ENCODE measurements around the gene GPC6.

Gene GPC6

GRCh38 chr13:93230261-93230855, 3.8 kb downstream of the GPC6 start:
- DNase-seq (ENCODE audit: low read depth): peak; percentile 95

- DNase-seq (ENCODE audit: low read depth): no peak
These were observed 5.3 kb downstream of the GPC6 start for GRCh38 chr13:93231867-93232266.

GRCh38 chr13:93233997-93234416, 7.4 kb downstream of the GPC6 start:
- DNase-seq (ENCODE audit: low read depth): no peak

DNA sequence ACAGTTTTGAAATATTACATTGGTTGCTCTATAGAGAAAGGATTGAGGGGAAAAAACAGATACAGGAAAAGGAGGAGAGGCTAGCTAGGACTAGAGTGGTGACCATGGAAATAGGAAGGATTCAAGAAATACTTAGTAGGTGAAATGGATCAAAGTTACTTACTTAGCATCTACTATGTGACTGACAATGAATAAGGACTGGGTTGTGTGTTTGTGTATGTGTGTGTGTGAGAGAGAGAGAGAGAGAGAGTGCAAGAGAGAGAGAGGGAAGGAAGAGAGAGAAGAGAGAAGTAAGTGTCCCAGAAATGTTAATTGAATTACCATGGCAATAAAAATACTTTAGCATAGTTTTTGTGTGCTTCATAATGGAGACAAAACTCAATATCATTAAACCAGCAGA, 7.9 kb downstream of the GPC6 start:
- no peak for DNase-seq (ENCODE audit: low read depth)

DNA sequence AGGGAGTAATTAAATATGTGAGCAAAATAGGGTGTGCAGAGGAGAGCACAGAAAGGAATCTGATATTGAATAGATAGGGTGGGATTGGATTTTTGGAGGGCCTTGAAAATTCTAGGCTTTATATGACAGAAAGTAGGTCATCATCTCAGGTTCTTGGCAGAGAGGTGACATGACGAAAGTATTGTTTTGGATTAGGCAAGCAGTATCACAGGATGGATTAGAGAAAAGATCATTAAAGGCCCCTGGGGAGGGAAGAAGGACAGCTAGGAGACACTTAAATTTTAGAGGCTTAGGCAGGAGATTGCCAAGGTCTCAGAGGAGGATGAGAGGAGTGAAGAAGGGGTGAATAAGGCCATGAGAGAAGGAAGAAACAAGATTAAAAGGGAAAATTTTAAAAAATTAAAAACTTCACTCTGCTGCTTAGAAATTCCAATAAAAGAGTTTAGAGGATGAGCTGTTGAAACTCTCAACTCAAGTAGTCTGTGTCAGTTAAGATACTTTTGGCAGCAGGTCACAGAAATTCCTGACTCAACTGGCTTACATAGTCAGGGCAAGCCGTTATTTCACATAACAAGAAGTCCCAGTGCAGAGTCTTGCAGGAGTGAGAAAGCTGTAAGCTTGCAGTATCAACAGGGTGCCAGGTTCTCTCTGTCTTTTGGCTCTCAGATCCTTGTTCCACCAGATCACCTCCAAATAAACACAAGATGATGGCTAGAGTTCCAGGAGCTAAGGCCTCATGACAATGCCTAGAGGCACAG, 8.8 kb downstream of the GPC6 start:
- peak; percentile 81 for DNase-seq (ENCODE audit: low read depth)

GRCh38 chr13:93238711-93239110, 12.1 kb downstream of the GPC6 start:
- DNase-seq (ENCODE audit: low read depth): no peak

GRCh38 chr13:93243375-93244063, 16.9 kb downstream of the GPC6 start:
- no peak for DNase-seq (ENCODE audit: low read depth)

DNA sequence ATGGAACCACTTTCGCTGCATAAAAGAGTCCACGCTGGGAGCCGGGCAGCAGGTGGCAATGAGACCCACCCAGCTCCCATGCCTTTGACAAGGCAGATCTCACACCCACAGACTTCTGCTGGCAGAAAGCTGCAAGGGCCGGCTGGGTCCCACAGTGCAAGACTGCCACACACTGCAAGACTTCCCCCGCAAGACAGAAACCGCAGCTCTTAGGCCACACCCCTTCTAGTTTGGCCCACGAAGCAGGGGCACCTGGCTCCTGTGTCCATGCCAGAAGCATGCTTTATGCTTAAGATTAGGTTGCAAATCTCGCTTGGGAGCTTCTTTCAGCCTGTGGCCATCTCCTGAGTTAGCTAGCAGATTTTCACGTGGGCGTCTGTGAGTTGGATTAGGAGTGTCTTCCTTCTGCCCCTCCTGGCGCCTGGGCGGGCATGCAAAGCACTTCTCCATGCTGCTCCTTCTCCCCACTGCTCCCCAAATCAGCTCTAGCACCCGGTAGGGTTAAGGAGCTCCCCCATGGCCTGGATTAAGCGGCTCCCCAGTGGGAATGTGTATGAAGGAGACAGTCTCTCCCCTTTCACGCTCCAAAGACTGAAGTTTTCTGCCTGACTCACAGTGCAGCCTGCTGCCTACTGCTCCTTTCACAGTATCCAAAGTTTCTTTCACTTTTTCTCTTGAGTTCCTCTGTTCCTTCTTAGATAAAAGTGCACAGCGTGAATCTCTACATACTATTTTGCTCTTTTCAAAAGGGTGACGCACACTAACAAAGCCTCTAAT, 17.7 kb downstream of the GPC6 start:
- DNase-seq (ENCODE audit: low read depth): peak; percentile 66

DNA sequence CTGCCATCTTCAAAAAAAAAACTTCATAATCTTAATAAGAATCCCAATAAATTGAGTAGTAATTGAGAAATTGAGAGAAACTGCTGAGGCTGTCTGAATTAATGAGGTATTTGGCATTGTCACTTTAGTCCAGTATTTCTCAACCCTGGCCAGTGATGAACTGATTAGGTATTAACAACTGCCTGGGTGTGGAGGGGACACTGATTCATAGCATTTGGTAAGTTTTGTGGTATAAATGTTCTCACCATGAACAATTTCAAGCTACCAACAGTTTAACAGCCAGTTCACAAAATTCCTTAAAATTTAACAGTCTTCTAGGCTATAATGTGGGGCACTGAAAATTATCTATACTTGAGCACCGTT, 18.3 kb downstream of the GPC6 start:
- DNase-seq (ENCODE audit: low read depth): peak; percentile 58

GRCh38 chr13:93246069-93246468, 19.5 kb downstream of the GPC6 start:
- no peak for DNase-seq (ENCODE audit: low read depth)

GRCh38 chr13:93248627-93249047, 22.0 kb downstream of the GPC6 start:
- peak; percentile 67 for DNase-seq (ENCODE audit: low read depth)

DNA sequence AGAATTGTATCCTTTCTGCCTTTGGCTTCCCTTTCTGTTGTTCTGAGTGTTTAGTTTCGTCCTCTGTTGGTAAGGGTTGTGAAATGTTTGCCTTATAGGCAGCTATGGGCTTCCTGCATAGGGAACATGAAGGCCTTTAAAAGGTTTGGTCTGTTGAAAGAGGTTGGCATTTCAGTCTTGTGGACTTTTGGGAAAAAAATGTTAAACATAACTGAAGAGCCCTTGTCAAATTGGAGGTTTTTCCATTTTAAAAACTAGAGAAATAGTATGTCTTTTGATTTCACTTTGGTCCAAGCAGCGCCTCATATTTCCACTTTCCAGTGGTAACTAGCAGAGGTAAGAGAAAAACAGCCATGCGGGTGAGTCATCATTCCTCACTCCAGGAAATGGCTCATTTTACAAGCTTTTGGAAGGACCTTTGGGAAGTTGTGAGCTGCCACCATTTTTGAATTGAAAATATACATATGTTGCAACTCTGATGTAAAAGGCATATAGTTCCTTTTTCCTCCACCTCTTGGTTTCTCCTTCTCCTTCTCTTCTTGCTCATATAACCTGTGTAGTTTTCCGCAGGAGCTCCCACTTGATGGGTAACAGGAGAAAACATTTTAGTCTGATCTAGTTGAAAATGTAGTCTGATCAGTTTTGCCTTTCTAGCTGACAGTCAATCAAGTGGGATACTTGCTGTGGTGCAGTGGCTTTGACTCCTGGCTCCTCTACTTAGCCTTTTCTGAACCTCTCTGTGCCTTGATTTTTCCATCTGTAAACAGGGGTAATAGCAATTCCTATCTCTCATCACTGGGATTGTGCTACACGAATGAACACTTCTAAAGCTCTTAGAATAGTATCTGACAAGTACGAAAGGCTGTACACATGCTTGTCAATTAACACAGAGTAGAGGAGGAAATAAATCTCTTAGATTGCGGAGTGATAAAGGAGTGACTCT, 23.0 kb downstream of the GPC6 start:
- DNase-seq (ENCODE audit: low read depth): peak; percentile 85

DNA sequence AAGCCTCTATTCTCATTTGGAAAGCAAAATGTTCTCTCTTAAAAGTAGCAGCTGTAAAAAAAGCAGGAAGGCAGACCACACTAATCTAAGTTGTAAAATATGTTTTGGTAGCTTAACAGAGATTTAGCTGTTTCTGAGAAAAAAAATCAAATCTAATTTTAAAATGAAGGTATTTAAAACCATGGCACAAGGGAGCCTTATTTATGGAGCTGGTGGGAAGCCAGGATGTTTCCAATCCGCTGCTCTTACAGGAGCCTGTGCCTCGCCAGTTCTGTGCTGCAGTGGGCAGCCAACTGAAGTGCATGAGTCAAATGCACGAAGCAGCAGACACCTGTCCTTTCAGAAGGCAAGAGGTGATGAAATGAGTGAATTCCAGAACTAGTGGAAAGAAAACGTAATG, 28.2 kb downstream of the GPC6 start:
- no peak for DNase-seq (ENCODE audit: low read depth)

DNA sequence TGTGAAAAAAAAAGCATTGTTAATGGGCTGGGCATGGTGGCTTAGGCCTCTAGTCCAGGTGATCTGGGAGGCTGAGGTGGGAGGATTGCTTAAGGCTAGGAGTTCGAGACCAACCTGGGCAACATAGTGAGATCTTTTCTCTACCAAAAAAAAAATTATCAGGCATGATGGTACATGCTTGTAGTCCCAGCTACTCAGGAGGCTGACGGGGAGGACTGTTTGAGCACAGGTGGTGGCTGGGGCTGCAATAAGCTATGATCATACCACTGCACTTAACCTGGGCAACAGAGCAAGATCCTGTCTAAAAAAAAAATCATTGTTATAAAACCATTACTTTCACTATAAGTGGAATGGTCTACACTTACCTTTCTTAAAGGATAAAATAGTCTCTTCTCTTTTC, 30.4 kb downstream of the GPC6 start:
- no peak for DNase-seq (ENCODE audit: low read depth)

GRCh38 chr13:93259527-93260080, 33.0 kb downstream of the GPC6 start:
- DNase-seq (ENCODE audit: low read depth): peak; percentile 34

GRCh38 chr13:93260591-93260990, 34.0 kb downstream of the GPC6 start:
- DNase-seq (ENCODE audit: low read depth): peak; percentile 65

DNA sequence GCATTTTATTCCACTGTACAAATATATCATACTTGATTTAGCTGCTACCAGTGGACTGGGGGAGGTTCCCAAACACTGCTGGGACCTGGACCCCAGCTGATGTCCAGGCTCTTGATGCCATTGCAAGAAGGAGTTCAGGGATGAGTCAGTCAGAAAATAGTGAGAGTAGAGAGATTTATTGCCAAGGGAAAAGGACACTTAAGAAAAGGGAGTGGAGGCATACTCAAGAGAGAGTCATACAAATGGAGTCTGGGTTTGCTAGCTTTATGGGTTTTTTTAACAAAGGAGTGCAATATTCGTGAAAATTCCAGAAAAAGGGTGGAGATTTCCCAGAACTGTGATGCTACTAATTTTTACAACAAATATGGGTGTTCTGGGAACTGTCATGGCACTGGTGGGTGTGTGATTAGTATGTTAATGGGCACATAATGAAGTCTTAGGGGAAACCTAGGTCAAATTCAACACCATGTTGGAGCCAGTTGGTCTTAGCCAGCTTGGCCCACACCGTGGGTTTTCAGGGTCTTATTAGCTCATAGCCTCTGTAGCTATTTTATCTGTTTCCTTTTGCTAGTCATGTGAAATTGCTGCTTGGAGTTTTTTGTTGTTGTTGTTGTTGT, 36.2 kb downstream of the GPC6 start:
- peak; percentile 90 for DNase-seq (ENCODE audit: low read depth)

DNA sequence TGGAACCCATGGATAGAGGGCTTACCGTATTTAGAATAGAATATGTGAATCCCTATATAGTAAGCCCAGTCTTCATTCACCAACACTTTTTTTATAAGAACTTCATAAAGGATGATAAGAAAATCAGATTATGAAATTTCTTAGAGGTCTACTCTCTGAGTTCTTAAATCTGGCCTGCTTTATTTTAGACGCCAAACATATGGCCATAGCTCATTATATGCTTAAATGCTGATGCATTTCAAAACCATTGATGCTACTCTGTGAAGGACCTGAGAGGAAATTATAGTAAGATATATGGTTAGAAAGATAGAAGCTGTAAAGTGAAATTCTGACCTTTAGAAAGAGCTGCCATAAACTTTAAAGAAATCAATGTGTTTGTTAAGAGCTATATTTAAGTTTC, 38.3 kb downstream of the GPC6 start:
- DNase-seq (ENCODE audit: low read depth): no peak

GRCh38 chr13:93265800-93266199, 39.2 kb downstream of the GPC6 start:
- no peak for DNase-seq (ENCODE audit: low read depth)

- DNase-seq (ENCODE audit: low read depth): no peak
These were observed 40.1 kb downstream of the GPC6 start for GRCh38 chr13:93266681-93267080.
